Left ventricle myocardium inferior (tissue), 1 donor: ENCODE results near the gene UNG. TPM values are rescaled to one million over a fixed set of nuclear protein-coding genes. Genes with fewer than 3 reads are reported as not detected.

ENCODE experiments used
- DNase-seq: peaks from one replicate; pipeline ENCODE4 v3.0.0-alpha.2; 2020
- H3K27ac ChIP-seq: fragments of 200-600 bp; replicated peaks from 2 replicates; pipeline ENCODE4 v1.8.0; 2021
- H3K27me3 ChIP-seq: fragments of 200-600 bp; 2 replicates; pipeline ENCODE4 v1.8.0; 2021; ENCODE audit warnings: low read depth
- H3K36me3 ChIP-seq: fragments of 200-600 bp; 2 replicates; pipeline ENCODE4 v1.8.0; 2021
- H3K4me1 ChIP-seq: fragments of 200-600 bp; 2 replicates; pipeline ENCODE4 v1.8.0; 2021
- H3K4me3 ChIP-seq: fragments of 200-600 bp; 2 replicates; pipeline ENCODE4 v1.8.0; 2021; ENCODE audit warnings: mild to moderate bottlenecking, moderate library complexity
- H3K9me3 ChIP-seq: fragments of 200-600 bp; replicated peaks from 2 replicates; pipeline ENCODE4 v1.8.0; 2021
- intact Hi-C: fragments of 100-400 bp; cut with micrococcal nuclease; formaldehyde crosslinking; loops from one replicate; pipeline ENCODE4 v1.11.0; 2022
- total RNA-seq: library from RNA; stranded (reverse); fragmentation: NEBNext Ultra II Directional; extraction: Animal tissue kit (Norgen Biotek cat#: 25700); gene quantifications from one replicate; pipeline ENCODE4 v1.2.1, GENCODE V29; 2021
- TF ChIP-seq, protein P1 (sequence below): fragments of 200-600 bp; IDR thresholded peaks from 2 replicates; pipeline ENCODE4 v1.8.0; 2021; ENCODE audit warnings: antibody characterized with exemption, mild to moderate bottlenecking, borderline replicate concordance
- donor health status: DM: no; HTN: yes; CAD: no; lungs with severe emphysema.

UNG gene
- total RNA-seq, 1 donor from 2014 or later, result 24.6 TPM

DNA sequence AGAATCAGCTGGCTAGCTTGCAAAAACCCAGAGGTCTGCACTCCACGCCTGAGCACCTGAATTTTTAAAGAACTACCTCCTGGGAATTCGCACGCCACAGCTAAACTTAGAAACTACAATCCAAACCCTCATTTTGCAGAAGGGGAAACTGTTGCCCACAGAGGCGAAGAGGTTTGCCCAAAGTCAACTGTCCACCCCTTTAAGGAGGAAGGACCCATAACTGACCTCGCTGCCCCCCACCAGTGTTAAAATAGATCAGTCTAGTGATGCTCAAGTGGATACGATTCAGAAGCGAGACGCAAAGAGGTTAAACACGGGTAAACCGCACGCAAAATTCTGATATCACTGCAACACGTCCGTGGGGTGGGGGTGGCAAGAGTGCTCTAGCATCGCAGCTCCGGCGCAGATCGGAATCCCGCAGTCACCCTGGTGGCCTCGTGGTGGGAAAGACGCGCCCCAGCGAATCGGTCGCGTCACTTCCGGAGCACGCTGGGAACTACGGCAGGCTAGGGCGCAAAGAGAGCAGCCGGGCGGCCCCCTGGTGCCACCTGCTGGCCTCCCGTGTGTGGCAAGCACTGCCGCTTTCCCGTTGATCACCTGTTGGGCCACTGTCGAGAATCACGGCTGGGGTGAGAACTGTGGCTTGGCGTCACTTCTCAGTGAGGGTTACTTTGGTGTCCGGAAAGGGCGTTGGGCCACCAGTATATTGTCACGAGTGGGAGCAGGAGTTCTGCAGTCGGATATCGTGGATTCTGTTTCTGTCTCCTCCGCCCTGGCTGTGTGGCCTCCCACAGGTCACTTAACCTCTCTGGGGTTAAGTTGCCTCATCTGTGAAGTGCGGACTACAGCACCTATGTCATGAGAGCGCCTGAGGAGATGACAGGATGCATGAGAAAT, 4.1 kb upstream of the UNG start, which contains the start of gene ALKBH2:
Gene ALKBH2 (minus strand): TSS at position 451 of the 897 bp plus-strand sequence. CDS start 686 bp downstream, outside the sequence.
- TF ChIP-seq, protein P1, sequence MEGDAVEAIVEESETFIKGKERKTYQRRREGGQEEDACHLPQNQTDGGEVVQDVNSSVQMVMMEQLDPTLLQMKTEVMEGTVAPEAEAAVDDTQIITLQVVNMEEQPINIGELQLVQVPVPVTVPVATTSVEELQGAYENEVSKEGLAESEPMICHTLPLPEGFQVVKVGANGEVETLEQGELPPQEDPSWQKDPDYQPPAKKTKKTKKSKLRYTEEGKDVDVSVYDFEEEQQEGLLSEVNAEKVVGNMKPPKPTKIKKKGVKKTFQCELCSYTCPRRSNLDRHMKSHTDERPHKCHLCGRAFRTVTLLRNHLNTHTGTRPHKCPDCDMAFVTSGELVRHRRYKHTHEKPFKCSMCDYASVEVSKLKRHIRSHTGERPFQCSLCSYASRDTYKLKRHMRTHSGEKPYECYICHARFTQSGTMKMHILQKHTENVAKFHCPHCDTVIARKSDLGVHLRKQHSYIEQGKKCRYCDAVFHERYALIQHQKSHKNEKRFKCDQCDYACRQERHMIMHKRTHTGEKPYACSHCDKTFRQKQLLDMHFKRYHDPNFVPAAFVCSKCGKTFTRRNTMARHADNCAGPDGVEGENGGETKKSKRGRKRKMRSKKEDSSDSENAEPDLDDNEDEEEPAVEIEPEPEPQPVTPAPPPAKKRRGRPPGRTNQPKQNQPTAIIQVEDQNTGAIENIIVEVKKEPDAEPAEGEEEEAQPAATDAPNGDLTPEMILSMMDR, result peak; percentile 100
- Histone ChIP-seq H3K36me3 (peaks cover 23% of the 10 kb centered on the region), H3K9me3 (no peaks in the 10 kb centered on the region), H3K4me1 (peaks cover 30% of the 10 kb centered on the region), H3K4me3 (peak within 1 kb of the TSS; percentile 73), H3K27me3 (no peaks in the 10 kb centered on the region), H3K27ac (peak within 1 kb of the TSS; percentile 78)
- peak; percentile 93 for DNase-seq
- intact Hi-C loops, result no loop called here

DNA sequence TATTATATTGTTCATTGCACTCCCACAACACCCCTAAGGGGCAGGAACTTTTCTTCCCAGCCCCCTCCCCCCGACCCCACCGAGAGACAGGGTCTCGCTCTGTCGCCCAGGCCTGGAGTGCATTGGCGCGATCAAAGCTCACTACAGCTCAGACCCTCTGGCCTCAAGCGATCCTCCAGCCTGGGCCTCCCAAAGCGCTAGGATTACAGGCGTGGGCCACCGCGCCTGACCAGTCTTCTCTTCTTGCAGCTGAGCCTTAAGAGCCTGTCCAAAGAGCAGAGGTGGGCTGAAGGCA, 310 bp upstream of the UNG start:
- H3K36me3 ChIP-seq, result peaks cover 18% of the 10 kb centered on the region
- TF ChIP-seq, protein P1, result no peak
- no peaks in the 10 kb centered on the region for H3K9me3 ChIP-seq
- intact Hi-C loops, result no loop called here
- no peak for DNase-seq
- H3K27me3 ChIP-seq, result no peaks in the 10 kb centered on the region
- H3K4me3 ChIP-seq, result peak overlapping the region; percentile 76
- H3K4me1 ChIP-seq, result peaks cover 52% of the 10 kb centered on the region
- no peak overlapping the region for H3K27ac ChIP-seq

DNA sequence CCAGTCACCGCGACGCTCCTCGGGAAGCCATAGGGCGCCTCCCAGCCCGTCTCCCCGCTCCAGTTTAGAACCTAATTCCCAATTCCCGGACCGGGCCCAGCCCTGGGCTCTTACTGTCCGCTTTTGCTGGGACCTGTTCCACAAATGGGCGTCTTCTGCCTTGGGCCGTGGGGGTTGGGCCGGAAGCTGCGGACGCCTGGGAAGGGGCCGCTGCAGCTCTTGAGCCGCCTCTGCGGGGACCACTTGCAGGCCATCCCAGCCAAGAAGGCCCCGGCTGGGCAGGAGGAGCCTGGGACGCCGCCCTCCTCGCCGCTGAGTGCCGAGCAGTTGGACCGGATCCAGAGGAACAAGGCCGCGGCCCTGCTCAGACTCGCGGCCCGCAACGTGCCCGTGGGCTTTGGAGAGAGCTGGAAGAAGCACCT, 797 bp downstream of the UNG start:
- H3K27me3 ChIP-seq, result no peaks in the 10 kb centered on the region
- intact Hi-C loops, result no loop called here
- peaks cover 41% of the 10 kb centered on the region for H3K4me1 ChIP-seq
- H3K36me3 ChIP-seq, result peaks cover 29% of the 10 kb centered on the region
- no peak for DNase-seq
- H3K4me3 ChIP-seq, result peak overlapping the region; percentile 76
- TF ChIP-seq, protein P1, result no peak
- H3K9me3 ChIP-seq, result no peaks in the 10 kb centered on the region
- H3K27ac ChIP-seq, result peak overlapping the region; percentile 90

DNA sequence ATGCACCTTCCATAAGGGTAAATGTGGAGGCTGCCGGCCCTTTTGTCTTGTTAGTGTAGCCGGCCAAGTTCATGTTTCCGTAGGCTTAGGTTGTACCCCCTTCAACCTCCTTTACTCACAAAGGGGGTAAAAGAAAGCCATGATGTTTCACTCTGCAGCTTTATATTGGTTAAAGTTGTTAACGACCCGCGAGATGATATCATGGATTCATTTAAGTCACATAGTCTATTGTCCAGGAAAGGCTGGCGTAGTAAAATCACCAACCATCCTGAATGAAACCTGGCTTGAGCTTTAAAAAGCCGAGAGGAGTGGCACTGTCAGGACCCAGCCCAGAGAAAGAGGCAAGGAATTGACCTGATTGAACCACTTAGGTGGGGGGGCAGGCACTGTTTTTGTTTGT, 1.3 kb downstream of the UNG start:
- Histone ChIP-seq H3K9me3 (no peaks in the 10 kb centered on the region), H3K27ac (peak overlapping the region; percentile 90), H3K36me3 (peaks cover 33% of the 10 kb centered on the region), H3K4me3 (peak overlapping the region; percentile 76), H3K4me1 (peaks cover 39% of the 10 kb centered on the region), H3K27me3 (no peaks in the 10 kb centered on the region)
- no peak for DNase-seq
- TF ChIP-seq, protein P1, result no peak
- intact Hi-C loops, result no loop called here

DNA sequence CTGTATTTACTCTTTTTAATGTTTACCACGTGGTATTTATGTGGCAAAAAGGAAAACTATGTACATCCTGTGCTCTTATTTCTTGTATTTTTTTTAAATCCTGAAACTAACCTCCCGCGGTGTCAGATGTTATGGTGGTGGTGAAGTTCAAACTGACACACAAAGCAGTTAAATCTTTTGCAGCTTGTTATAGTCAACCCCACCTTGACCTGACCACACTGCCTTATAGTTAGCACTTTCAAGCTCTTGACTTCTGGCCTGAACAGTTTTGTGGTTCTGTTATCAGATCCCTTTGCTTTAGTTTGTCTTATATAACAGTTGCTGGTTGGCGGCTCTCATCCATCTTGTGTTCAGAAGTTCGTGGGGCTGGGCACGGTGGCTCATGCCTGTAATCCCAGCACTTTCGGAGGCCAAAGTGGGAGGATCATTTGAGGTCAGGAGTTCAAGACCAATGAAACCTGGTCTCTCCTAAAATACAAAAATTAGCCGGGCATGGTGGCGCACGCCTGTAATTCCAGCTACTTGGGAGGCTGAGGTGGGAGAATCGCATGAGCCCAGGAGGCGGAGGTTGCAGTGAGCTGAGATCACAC, 2.1 kb downstream of the UNG start:
- Histone ChIP-seq H3K4me1 (peaks cover 37% of the 10 kb centered on the region), H3K36me3 (peaks cover 42% of the 10 kb centered on the region), H3K27me3 (no peaks in the 10 kb centered on the region), H3K4me3 (peak overlapping the region; percentile 76), H3K27ac (peak overlapping the region; percentile 90), H3K9me3 (no peaks in the 10 kb centered on the region)
- intact Hi-C loops, result no loop called here
- TF ChIP-seq, protein P1, result no peak
- no peak for DNase-seq
